Stimulated activated naive B cell treated with anti-CD40 and anti-IgM and Interleukin-4, amounts not matched to agents 10 μg/mL and 1 μg/mL and 100 μg/mL, for 72 hours (primary cell): ENCODE measurements around the gene SYNE1.
A peak's percentile ranks its signal among the peaks of the same experiment; 100 is the strongest.

Experiments
- ATAC-seq, 2 donors: fragments of 150-1000 bp; cut with Tn5 transposase; replicated peaks; 2 replicates each; pipeline ENCODE4 v1.10.0; 2021; ENCODE audit warnings: moderate library complexity in 1 of 2
- DNase-seq: peaks from one replicate; pipeline ENCODE4 v3.0.0; 2021
- H3K27ac Mint-ChIP-seq: one replicate; pipeline ENCODE4 v1.8.0; 2022; ENCODE audit warnings: mild to moderate bottlenecking, mixed read lengths
- H3K27me3 Mint-ChIP-seq, 2 donors: one replicate each; pipeline ENCODE4 v1.8.0; 2022; ENCODE audit warnings: mixed read lengths in 2 of 2
- H3K36me3 Mint-ChIP-seq, 2 donors: one replicate each; pipeline ENCODE4 v1.8.0; 2022; ENCODE audit warnings: mixed read lengths in 2 of 2, mild to moderate bottlenecking in 1 of 2
- H3K4me1 Mint-ChIP-seq, 2 donors: one replicate each; pipeline ENCODE4 v1.8.0; 2022; ENCODE audit warnings: mixed read lengths in 2 of 2, mild to moderate bottlenecking in 1 of 2
- H3K4me3 Mint-ChIP-seq, 2 donors: one replicate each; pipeline ENCODE4 v1.8.0; 2022; ENCODE audit warnings: mild to moderate bottlenecking in 2 of 2, mixed read lengths in 2 of 2, moderate library complexity in 1 of 2
- H3K9me3 Mint-ChIP-seq, 2 donors: one replicate each; pipeline ENCODE4 v1.8.0; 2022; ENCODE audit warnings: mixed read lengths in 2 of 2, mild to moderate bottlenecking in 1 of 2

SYNE1 gene

GRCh38 chr6:152318278-152318677 lies 318.9 kb downstream of the SYNE1 start:
- H3K27me3 Mint-ChIP-seq, result peaks cover 5 to 6% of the 10 kb centered on the region in 2 donors
- ATAC-seq (no peak), DNase-seq (no peak)
- no peaks in the 10 kb centered on the region for H3K36me3 Mint-ChIP-seq
- no peaks in the 10 kb centered on the region for H3K9me3 Mint-ChIP-seq
- no peak overlapping the region for H3K27ac Mint-ChIP-seq
- H3K4me3 Mint-ChIP-seq, result no peak overlapping the region
- H3K4me1 Mint-ChIP-seq, result peaks cover 6 to 20% of the 10 kb centered on the region in 2 donors

GRCh38 chr6:152316024-152316423 lies 321.1 kb downstream of the SYNE1 start:
- H3K9me3 Mint-ChIP-seq, result no peaks in the 10 kb centered on the region
- ATAC-seq (no peak), DNase-seq (no peak)
- peaks cover 6 to 20% of the 10 kb centered on the region in 2 donors for H3K4me1 Mint-ChIP-seq
- no peak overlapping the region for H3K27ac Mint-ChIP-seq
- no peaks in the 10 kb centered on the region for H3K36me3 Mint-ChIP-seq
- H3K27me3 Mint-ChIP-seq, result peaks cover 0 to 5% of the 10 kb centered on the region in 2 donors
- no peak overlapping the region for H3K4me3 Mint-ChIP-seq

- ATAC-seq (no peak), DNase-seq (no peak)
- no peaks in the 10 kb centered on the region for H3K36me3 Mint-ChIP-seq
- no peak overlapping the region for H3K4me3 Mint-ChIP-seq
- peaks cover 0 to 5% of the 10 kb centered on the region in 2 donors for H3K27me3 Mint-ChIP-seq
- H3K9me3 Mint-ChIP-seq, result no peaks in the 10 kb centered on the region
- H3K27ac Mint-ChIP-seq, result no peak overlapping the region
- H3K4me1 Mint-ChIP-seq, result peaks cover 6 to 20% of the 10 kb centered on the region in 2 donors
Measured at GRCh38 chr6:152314483-152314832, 322.7 kb downstream of the SYNE1 start.

- no peaks in the 10 kb centered on the region for H3K9me3 Mint-ChIP-seq
- DNase-seq, result no peak
- H3K27me3 Mint-ChIP-seq, result peaks cover 0 to 5% of the 10 kb centered on the region in 2 donors
- no peak overlapping the region for H3K27ac Mint-ChIP-seq
- ATAC-seq, result no peak
- H3K4me1 Mint-ChIP-seq, result peaks cover 6 to 20% of the 10 kb centered on the region in 2 donors
- H3K4me3 Mint-ChIP-seq, result no peak overlapping the region
- H3K36me3 Mint-ChIP-seq, result no peaks in the 10 kb centered on the region
Measured at GRCh38 chr6:152313542-152314482, 323.4 kb downstream of the SYNE1 start.

- H3K27ac Mint-ChIP-seq, result no peak overlapping the region
- H3K4me3 Mint-ChIP-seq, result no peak overlapping the region
- H3K9me3 Mint-ChIP-seq, result no peaks in the 10 kb centered on the region
- DNase-seq (no peak), ATAC-seq (no peak)
- H3K27me3 Mint-ChIP-seq, result peaks cover 0 to 5% of the 10 kb centered on the region in 2 donors
- H3K4me1 Mint-ChIP-seq, result peaks cover 6 to 20% of the 10 kb centered on the region in 2 donors
- no peaks in the 10 kb centered on the region for H3K36me3 Mint-ChIP-seq
Measured at GRCh38 chr6:152312434-152312833, 324.7 kb downstream of the SYNE1 start.

GRCh38 chr6:152310371-152310954 lies 326.7 kb downstream of the SYNE1 start:
- peaks cover 0 to 5% of the 10 kb centered on the region in 2 donors for H3K27me3 Mint-ChIP-seq
- H3K27ac Mint-ChIP-seq, result no peak overlapping the region
- peaks cover 3 to 11% of the 10 kb centered on the region in 2 donors for H3K4me1 Mint-ChIP-seq
- ATAC-seq (no peak), DNase-seq (no peak)
- no peaks in the 10 kb centered on the region for H3K9me3 Mint-ChIP-seq
- H3K36me3 Mint-ChIP-seq, result no peaks in the 10 kb centered on the region
- H3K4me3 Mint-ChIP-seq, result no peak overlapping the region

- Mint-ChIP-seq H3K4me3 (no peak overlapping the region), H3K9me3 (no peaks in the 10 kb centered on the region), H3K27ac (no peak overlapping the region), H3K27me3 (peaks cover 0 to 5% of the 10 kb centered on the region in 2 donors), H3K36me3 (no peaks in the 10 kb centered on the region), H3K4me1 (peaks cover 0 to 7% of the 10 kb centered on the region in 2 donors)
- no peak for DNase-seq
- ATAC-seq, result peak; percentile 49 to 55
Measured at GRCh38 chr6:152309648-152310047, 327.5 kb downstream of the SYNE1 start.

- H3K4me1 Mint-ChIP-seq, result peaks cover 0 to 2% of the 10 kb centered on the region in 2 donors
Measured at GRCh38 chr6:152309006-152309405, 328.2 kb downstream of the SYNE1 start.

GRCh38 chr6:152308306-152308705 lies 328.9 kb downstream of the SYNE1 start:
- Mint-ChIP-seq H3K4me1 (no peaks in the 10 kb centered on the region), H3K27me3 (peaks cover 0 to 5% of the 10 kb centered on the region in 2 donors), H3K4me3 (no peak overlapping the region), H3K36me3 (no peaks in the 10 kb centered on the region), H3K27ac (no peak overlapping the region), H3K9me3 (no peaks in the 10 kb centered on the region)
- DNase-seq (no peak), ATAC-seq (no peak)

More at GRCh38 chr6:152309006-152309405, 328.2 kb downstream of the SYNE1 start:
- no peak for ATAC-seq
- H3K27ac Mint-ChIP-seq, result no peak overlapping the region
- H3K9me3 Mint-ChIP-seq, result no peaks in the 10 kb centered on the region
- no peaks in the 10 kb centered on the region for H3K36me3 Mint-ChIP-seq
- H3K27me3 Mint-ChIP-seq, result peaks cover 0 to 5% of the 10 kb centered on the region in 2 donors
- no peak overlapping the region for H3K4me3 Mint-ChIP-seq
- no peak for DNase-seq

GRCh38 chr6:152305672-152306071 lies 331.5 kb downstream of the SYNE1 start:
- H3K9me3 Mint-ChIP-seq, result no peaks in the 10 kb centered on the region
- H3K4me1 Mint-ChIP-seq, result peaks cover 5% of the 10 kb centered on the region in 2 donors
- ATAC-seq (no peak), DNase-seq (no peak)
- no peak overlapping the region for H3K27ac Mint-ChIP-seq
- no peaks in the 10 kb centered on the region for H3K36me3 Mint-ChIP-seq
- H3K4me3 Mint-ChIP-seq, result no peak overlapping the region
- no peaks in the 10 kb centered on the region for H3K27me3 Mint-ChIP-seq

- DNase-seq, result peak; percentile 88
- H3K27ac Mint-ChIP-seq, result peak overlapping the region; percentile 99
- H3K36me3 Mint-ChIP-seq, result no peaks in the 10 kb centered on the region
- H3K9me3 Mint-ChIP-seq, result no peaks in the 10 kb centered on the region
- no peaks in the 10 kb centered on the region for H3K27me3 Mint-ChIP-seq
- H3K4me1 Mint-ChIP-seq, result peaks cover 15 to 19% of the 10 kb centered on the region in 2 donors
- peak; percentile 95 to 96 for ATAC-seq
- peak overlapping the region; percentile 99 for H3K4me3 Mint-ChIP-seq
Measured at GRCh38 chr6:152301765-152302568, 335.2 kb downstream of the SYNE1 start.

- peak overlapping the region; percentile 99 for H3K27ac Mint-ChIP-seq
- H3K4me3 Mint-ChIP-seq, result peak overlapping the region; percentile 99
- DNase-seq, result no peak
- peak; percentile 50 for ATAC-seq
- peaks cover 16 to 21% of the 10 kb centered on the region in 2 donors for H3K4me1 Mint-ChIP-seq
- H3K36me3 Mint-ChIP-seq, result peaks cover 0 to 1% of the 10 kb centered on the region in 2 donors
- no peaks in the 10 kb centered on the region for H3K27me3 Mint-ChIP-seq
- no peaks in the 10 kb centered on the region for H3K9me3 Mint-ChIP-seq
Measured at GRCh38 chr6:152301021-152301764, 336.0 kb downstream of the SYNE1 start.

GRCh38 chr6:152300517-152300916 lies 336.6 kb downstream of the SYNE1 start:
- Mint-ChIP-seq H3K4me1 (peaks cover 16 to 21% of the 10 kb centered on the region in 2 donors), H3K36me3 (peaks cover 0 to 3% of the 10 kb centered on the region in 2 donors)
- ATAC-seq, result no peak

More at GRCh38 chr6:152300517-152300916, 336.6 kb downstream of the SYNE1 start:
- Mint-ChIP-seq H3K27ac (peak overlapping the region; percentile 66), H3K9me3 (no peaks in the 10 kb centered on the region), H3K27me3 (no peaks in the 10 kb centered on the region), H3K4me3 (peak overlapping the region; percentile 33 to 99)
- DNase-seq, result no peak
